ENCODE results near the gene NRARP. TPM values are rescaled to one million over a fixed set of nuclear protein-coding genes. Genes with fewer than 3 reads are reported as not detected.

The NRARP gene
- total and polyA plus RNA-seq, 4 donors: 0.48 to 1.3 (median 0.93) TPM; not detected in 1

DNA sequence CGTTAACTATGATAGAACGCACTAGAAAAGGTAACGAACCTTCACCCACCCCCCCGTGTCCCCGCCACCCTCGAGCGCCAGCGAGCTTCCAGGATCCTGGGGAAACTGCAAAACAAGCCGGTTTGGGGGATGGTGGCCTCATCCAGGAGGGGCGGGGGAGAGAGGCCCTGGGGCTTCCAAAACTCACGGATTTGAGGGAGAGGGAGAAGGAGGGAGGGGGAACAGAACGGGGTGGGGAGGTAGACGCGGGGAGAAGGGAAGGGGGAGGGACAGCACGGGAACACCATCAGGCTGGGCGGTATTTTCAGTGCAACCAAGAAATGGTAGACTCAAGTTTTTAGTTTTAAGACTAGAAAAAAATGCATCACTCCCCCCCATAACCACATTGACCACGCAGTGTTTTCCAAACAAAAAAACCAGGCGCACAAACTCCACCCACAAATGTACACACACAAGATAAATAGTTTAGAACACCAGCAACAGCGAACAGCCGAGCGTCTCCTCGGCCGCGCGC lies 1.4 kb downstream of the NRARP start:
- Histone ChIP-seq H3K27ac (ENCODE audit: low read depth in 1 of 2, low read length in 2 of 2) (peak overlapping the region; percentile 15 to 73), H3K36me3 (ENCODE audit: control insufficient read depth in 4 of 4, insufficient read depth in 3 of 4, low read depth in 1 of 4, low read length in 3 of 4) (no peaks in the 10 kb centered on the region), H3K9ac (ENCODE audit: low read depth in 1 of 2, low read length in 2 of 2) (peak overlapping the region; percentile 37 to 66), H3K4me1 (ENCODE audit: control insufficient read depth in 4 of 4, insufficient read depth in 4 of 4, low read length in 3 of 4) (peaks cover 14 to 65% (median 30%) of the 10 kb centered on the region in 4 donors), H3K9me3 (ENCODE audit: control insufficient read depth in 4 of 4, low read length in 3 of 4) (no peaks in the 10 kb centered on the region), H3K4me3 (ENCODE audit: low read depth in 1 of 3, low read length in 3 of 3) (peak overlapping the region; percentile 55 to 63 (median 63)), H3K27me3 (ENCODE audit: control insufficient read depth in 4 of 4, insufficient read depth in 4 of 4, low read length in 3 of 4) (peaks cover 0 to 3% (median 0%) of the 10 kb centered on the region in 4 donors)
- WGBS: 2% methylated on average over 25 of the region's 25 CpGs
- DNase-seq (ENCODE audit: low spot score): no peak
- TF ChIP-seq HNF4A (conservative IDR thresholded peaks at IDR 0.05) (peak; percentile 11 to 18), NR2F2 (IDR thresholded peaks at IDR 0.05) (no peak), GABPA (IDR thresholded peaks at IDR 0.05 in 1 of 2, conservative IDR thresholded peaks at IDR 0.05 in 1 of 2) (no peak), FOXA2 (IDR thresholded peaks at IDR 0.05) (no peak)

DNA sequence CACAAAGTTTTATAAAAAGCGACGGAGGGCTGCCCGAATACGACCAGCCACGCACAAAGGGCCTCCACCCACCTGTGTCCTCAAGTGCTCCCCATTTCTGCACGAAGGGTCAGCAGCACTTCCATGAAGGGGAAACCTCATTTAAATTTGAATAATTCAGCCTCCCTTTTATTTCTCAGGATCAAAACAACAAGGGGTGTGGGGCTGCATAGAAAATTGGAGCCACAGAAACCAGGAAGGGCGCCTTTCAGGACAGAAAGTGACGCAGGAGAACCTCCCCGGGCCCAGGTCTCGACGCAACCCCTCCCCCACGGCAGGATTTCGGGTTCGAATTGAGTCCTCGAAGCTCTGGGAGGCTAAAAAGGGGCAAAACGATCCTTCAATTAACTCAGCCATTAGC lies 2.1 kb downstream of the NRARP start:
- Histone ChIP-seq H3K9ac (ENCODE audit: low read depth in 1 of 2, low read length in 2 of 2) (peak overlapping the region in 1 of 2 donors; percentile 66), H3K4me3 (ENCODE audit: low read depth in 1 of 3, low read length in 3 of 3) (no peak overlapping the region), H3K36me3 (ENCODE audit: control insufficient read depth in 4 of 4, insufficient read depth in 3 of 4, low read depth in 1 of 4, low read length in 3 of 4) (no peaks in the 10 kb centered on the region), H3K27me3 (ENCODE audit: control insufficient read depth in 4 of 4, insufficient read depth in 4 of 4, low read length in 3 of 4) (peaks cover 0 to 3% (median 0%) of the 10 kb centered on the region in 4 donors), H3K4me1 (ENCODE audit: control insufficient read depth in 4 of 4, insufficient read depth in 4 of 4, low read length in 3 of 4) (peaks cover 14 to 61% (median 31%) of the 10 kb centered on the region in 4 donors), H3K27ac (ENCODE audit: low read depth in 1 of 2, low read length in 2 of 2) (peak overlapping the region in 1 of 2 donors; percentile 48), H3K9me3 (ENCODE audit: control insufficient read depth in 4 of 4, low read length in 3 of 4) (no peaks in the 10 kb centered on the region)
- no peak for TF ChIP-seq TAF1 (conservative IDR thresholded peaks at IDR 0.05)
- peak; percentile 34 to 56 for TF ChIP-seq RXRA (IDR thresholded peaks at IDR 0.05)
- TF ChIP-seq GABPA (IDR thresholded peaks at IDR 0.05 in 1 of 2, conservative IDR thresholded peaks at IDR 0.05 in 1 of 2): no peak
- WGBS: 21% methylated on average over 16 of the region's 16 CpGs
- DNase-seq (ENCODE audit: low spot score): peak; percentile 32

DNA sequence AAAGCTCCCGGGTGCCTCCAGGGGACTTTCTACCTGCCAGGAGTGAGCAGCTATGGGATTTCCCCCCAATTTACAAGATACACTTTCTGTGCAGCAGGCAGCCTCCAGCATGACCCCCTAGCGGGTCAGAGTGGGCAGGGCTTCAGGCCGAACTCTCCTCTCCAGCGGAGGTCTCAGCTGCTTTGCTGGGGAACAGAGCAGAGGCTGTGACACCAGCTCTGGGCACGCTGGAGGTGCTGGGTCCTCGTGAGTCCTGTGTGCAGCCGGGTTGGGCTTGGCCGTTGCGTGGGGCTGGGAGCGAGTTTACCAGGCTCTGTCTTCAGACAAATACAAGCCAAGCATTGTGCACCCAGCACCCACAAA lies 2.9 kb downstream of the NRARP start:
- H3K9me3 ChIP-seq (ENCODE audit: control insufficient read depth in 4 of 4, low read length in 3 of 4): no peaks in the 10 kb centered on the region
- no peak overlapping the region for H3K9ac ChIP-seq (ENCODE audit: low read depth in 1 of 2, low read length in 2 of 2)
- DNase-seq (ENCODE audit: low spot score): peak; percentile 33
- TF ChIP-seq, protein P1, sequence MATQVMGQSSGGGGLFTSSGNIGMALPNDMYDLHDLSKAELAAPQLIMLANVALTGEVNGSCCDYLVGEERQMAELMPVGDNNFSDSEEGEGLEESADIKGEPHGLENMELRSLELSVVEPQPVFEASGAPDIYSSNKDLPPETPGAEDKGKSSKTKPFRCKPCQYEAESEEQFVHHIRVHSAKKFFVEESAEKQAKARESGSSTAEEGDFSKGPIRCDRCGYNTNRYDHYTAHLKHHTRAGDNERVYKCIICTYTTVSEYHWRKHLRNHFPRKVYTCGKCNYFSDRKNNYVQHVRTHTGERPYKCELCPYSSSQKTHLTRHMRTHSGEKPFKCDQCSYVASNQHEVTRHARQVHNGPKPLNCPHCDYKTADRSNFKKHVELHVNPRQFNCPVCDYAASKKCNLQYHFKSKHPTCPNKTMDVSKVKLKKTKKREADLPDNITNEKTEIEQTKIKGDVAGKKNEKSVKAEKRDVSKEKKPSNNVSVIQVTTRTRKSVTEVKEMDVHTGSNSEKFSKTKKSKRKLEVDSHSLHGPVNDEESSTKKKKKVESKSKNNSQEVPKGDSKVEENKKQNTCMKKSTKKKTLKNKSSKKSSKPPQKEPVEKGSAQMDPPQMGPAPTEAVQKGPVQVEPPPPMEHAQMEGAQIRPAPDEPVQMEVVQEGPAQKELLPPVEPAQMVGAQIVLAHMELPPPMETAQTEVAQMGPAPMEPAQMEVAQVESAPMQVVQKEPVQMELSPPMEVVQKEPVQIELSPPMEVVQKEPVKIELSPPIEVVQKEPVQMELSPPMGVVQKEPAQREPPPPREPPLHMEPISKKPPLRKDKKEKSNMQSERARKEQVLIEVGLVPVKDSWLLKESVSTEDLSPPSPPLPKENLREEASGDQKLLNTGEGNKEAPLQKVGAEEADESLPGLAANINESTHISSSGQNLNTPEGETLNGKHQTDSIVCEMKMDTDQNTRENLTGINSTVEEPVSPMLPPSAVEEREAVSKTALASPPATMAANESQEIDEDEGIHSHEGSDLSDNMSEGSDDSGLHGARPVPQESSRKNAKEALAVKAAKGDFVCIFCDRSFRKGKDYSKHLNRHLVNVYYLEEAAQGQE (IDR thresholded peaks at IDR 0.05): no peak
- TF ChIP-seq FOXA2 (IDR thresholded peaks at IDR 0.05) (no peak), RAD21 (IDR thresholded peaks at IDR 0.05) (no peak), RXRA (IDR thresholded peaks at IDR 0.05) (no peak), TAF1 (conservative IDR thresholded peaks at IDR 0.05) (no peak), JUND (IDR thresholded peaks at IDR 0.05) (no peak), GABPA (IDR thresholded peaks at IDR 0.05 in 1 of 2, conservative IDR thresholded peaks at IDR 0.05 in 1 of 2) (no peak), YY1 (IDR thresholded peaks at IDR 0.05) (no peak), SP1 (IDR thresholded peaks at IDR 0.05) (no peak)
- TF ChIP-seq, protein P2, sequence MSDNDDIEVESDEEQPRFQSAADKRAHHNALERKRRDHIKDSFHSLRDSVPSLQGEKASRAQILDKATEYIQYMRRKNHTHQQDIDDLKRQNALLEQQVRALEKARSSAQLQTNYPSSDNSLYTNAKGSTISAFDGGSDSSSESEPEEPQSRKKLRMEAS (IDR thresholded peaks at IDR 0.05): no peak
- H3K36me3 ChIP-seq (ENCODE audit: control insufficient read depth in 4 of 4, insufficient read depth in 3 of 4, low read depth in 1 of 4, low read length in 3 of 4): no peaks in the 10 kb centered on the region
- peaks cover 14 to 66% (median 36%) of the 10 kb centered on the region in 4 donors for H3K4me1 ChIP-seq (ENCODE audit: control insufficient read depth in 4 of 4, insufficient read depth in 4 of 4, low read length in 3 of 4)
- 42% methylated on average over 10 of the region's 10 CpGs for WGBS
- H3K4me3 ChIP-seq (ENCODE audit: low read depth in 1 of 3, low read length in 3 of 3): no peak overlapping the region
- H3K27ac ChIP-seq (ENCODE audit: low read depth in 1 of 2, low read length in 2 of 2): peak overlapping the region in 1 of 2 donors; percentile 54
- peaks cover 0 to 3% (median 0%) of the 10 kb centered on the region in 4 donors for H3K27me3 ChIP-seq (ENCODE audit: control insufficient read depth in 4 of 4, insufficient read depth in 4 of 4, low read length in 3 of 4)

Measured in liver (tissue), 9 donors.